Nasal cavity respiratory epithelium epithelial cell of viscerocranial mucosa (primary cell): ENCODE data around the gene GPR161. TPM values are rescaled to one million over a fixed set of nuclear protein-coding genes. Genes with fewer than 3 reads are reported as not detected.

Experiments
- total RNA-seq: library from RNA; depleted of rRNA; stranded (reverse); fragments of >200 nt; gene quantifications from 2 replicates; pipeline ENCODE4 v1.2.3, GENCODE V29; 2014

GPR161 gene, protein sequence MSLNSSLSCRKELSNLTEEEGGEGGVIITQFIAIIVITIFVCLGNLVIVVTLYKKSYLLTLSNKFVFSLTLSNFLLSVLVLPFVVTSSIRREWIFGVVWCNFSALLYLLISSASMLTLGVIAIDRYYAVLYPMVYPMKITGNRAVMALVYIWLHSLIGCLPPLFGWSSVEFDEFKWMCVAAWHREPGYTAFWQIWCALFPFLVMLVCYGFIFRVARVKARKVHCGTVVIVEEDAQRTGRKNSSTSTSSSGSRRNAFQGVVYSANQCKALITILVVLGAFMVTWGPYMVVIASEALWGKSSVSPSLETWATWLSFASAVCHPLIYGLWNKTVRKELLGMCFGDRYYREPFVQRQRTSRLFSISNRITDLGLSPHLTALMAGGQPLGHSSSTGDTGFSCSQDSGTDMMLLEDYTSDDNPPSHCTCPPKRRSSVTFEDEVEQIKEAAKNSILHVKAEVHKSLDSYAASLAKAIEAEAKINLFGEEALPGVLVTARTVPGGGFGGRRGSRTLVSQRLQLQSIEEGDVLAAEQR
- 5.8 and 11.8 TPM in 2 replicates for total RNA-seq

DNA sequence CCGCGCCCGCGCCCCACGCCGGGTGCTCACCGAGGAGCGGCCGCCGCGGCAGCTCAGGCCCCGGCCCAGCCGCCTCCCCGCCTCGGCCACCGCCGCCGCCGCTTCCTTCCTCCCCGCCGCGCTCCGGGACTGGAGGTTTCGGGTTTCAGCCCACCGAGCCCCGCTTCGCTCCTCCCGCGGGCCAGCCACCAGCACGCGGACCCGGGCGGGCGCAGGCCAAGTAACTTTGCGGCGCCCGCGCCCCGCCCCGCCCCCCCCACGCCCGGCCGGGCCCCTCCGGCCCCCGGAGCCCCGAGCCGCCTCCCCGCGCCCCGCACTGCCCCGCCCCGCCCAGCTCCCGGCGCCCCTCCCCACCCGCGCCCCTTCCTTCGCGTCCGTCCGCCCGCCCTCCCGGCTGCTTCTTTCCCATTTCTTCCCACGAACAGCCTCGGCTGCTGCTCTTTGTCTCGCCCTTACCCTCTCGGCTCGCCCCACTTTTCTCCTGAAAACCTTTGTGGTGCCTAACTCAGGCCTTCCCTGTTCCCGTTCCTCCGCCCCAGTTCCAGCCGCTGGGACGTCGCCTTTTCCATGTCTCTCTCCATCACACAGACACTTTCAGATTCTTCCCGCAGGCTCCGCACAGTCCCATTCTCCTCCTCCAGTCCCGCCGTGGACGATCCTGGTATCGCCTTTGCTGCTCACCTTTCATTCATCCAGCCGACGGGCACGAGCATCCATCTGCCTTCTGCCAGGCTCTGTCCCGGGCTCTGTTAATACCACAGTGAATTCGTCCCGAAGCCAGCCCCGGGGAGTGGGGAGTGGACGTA, at the start of gene GPR161:
Gene GPR161 (minus strand): TSS at position 222 of the 806 bp plus-strand sequence. CDS start 32,080 bp downstream, outside the sequence.

DNA sequence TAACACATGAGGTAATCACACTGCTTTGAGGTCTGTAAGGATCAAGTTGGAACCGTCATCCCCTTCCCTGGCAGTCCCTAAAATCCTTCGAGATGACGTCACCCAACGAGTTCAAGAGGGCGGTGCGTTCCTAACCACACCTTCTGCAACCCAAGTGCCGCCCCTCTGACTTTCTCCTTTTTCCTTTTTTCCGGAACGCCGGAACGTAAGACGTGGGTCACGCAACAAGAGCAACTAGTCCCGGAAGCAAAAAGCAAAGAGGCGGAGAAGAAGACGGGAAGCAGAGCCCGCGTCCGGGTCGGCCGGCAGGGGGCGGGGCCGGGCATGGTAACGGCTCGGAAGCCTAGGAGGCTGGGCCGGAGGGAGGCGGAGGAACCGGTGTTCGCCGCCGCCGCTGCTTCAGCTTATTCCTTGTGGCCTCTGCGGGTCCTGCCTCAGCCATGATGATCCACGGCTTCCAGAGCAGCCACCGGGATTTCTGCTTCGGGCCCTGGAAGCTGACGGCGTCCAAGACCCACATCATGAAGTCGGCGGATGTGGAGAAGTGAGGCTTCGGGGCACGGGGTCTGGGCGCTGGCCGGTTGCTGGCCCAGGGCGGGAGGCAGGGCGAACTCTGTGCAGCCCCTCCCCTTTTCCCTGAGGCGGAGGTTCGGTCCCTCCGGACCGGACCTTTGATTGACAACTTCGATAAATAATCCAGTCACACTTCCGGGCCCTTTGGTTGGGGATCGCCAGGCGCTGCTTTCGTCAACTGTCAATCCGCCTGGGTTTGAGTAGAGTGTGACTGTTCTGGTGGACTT, 42.1 kb upstream of the GPR161 start, which contains the start of gene TIPRL:
Gene TIPRL (plus strand): TSS at position 325 of the 800 bp plus-strand sequence. CDS start 116 bp downstream, at position 441.

Other genes starting within 250 kb of the GPR161 start
- gene ADCY10, start 222.8 kb downstream of the GPR161 start, total RNA-seq: under 0.01 TPM in 1 of 2 replicates, not detected in the other
- gene DCAF6, start 200.2 kb downstream of the GPR161 start, total RNA-seq: 32.5 and 67.8 TPM in 2 replicates
- 13.7 TPM in 2 replicates for gene MPC2, start 199.9 kb downstream of the GPR161 start, total RNA-seq
- gene TIPRL, start 42.0 kb upstream of the GPR161 start, total RNA-seq: 29.0 and 32.3 TPM in 2 replicates
- gene SFT2D2, start 89.1 kb upstream of the GPR161 start, total RNA-seq: 29.7 and 45.3 TPM in 2 replicates
- 0.68 and 1.00 TPM in 2 replicates for gene TBX19, start 143.9 kb upstream of the GPR161 start, total RNA-seq